Gastrocnemius medialis (tissue), 4 donors: ENCODE measurements around the gene TMEM8B.

Experiments used
- POLR2A ChIP-seq, 2 donors: fragments of 450-650 bp; IDR thresholded peaks; one replicate each; pipeline ENCODE4 v1.6.1; 2017; ENCODE audit warnings: antibody characterized with exemption in 2 of 2, mild to moderate bottlenecking in 2 of 2, moderate library complexity in 2 of 2
- TF ChIP-seq, protein P1 (sequence below), 5 experiments: fragments of 450-650 bp in 3 of 5; fragments of 200-600 bp in 2 of 5; sonication (generic) in 2 of 5; IDR thresholded peaks in 4 of 5; conservative IDR thresholded peaks in 1 of 5; 1 replicate in 4 of 5; 2 replicates in 1 of 5; pipeline ENCODE4 v1.5.1; 2016 to 2019; ENCODE audit warnings: antibody characterized with exemption in 5 of 5, mild to moderate bottlenecking in 3 of 5, moderate library complexity in 3 of 5

DNA sequence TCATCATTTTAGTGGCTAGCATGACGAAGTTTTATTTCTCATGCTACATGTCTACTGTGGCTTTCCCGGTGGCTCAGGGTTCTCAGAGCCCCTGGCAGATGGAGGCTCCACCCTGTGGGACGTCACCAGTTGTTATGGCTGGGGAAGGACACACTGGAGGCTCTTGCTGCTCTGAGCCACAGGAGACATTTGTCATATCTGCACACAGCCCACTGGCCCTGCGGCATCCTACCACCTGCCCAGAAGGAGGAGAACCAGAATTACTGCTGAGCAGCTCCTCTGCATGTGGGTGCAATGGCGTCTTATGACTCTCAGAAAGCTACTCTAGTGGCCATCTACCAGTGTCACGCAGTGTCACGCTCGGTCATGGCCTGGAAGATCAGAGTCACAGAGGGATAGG lies 34.6 kb downstream of the TMEM8B start:
- TF ChIP-seq POLR2A (IDR thresholded peaks at IDR 0.05) = no peak
- TF ChIP-seq, protein P1, sequence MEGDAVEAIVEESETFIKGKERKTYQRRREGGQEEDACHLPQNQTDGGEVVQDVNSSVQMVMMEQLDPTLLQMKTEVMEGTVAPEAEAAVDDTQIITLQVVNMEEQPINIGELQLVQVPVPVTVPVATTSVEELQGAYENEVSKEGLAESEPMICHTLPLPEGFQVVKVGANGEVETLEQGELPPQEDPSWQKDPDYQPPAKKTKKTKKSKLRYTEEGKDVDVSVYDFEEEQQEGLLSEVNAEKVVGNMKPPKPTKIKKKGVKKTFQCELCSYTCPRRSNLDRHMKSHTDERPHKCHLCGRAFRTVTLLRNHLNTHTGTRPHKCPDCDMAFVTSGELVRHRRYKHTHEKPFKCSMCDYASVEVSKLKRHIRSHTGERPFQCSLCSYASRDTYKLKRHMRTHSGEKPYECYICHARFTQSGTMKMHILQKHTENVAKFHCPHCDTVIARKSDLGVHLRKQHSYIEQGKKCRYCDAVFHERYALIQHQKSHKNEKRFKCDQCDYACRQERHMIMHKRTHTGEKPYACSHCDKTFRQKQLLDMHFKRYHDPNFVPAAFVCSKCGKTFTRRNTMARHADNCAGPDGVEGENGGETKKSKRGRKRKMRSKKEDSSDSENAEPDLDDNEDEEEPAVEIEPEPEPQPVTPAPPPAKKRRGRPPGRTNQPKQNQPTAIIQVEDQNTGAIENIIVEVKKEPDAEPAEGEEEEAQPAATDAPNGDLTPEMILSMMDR (IDR thresholded peaks at IDR 0.05 in 4 of 5, conservative IDR thresholded peaks at IDR 0.05 in 1 of 5) = no peak
